Measurements from ENCODE around the gene TMEM91. TPM values are rescaled to one million over a fixed set of nuclear protein-coding genes. Genes with fewer than 3 reads are reported as not detected.

TMEM91 gene
- total and polyA plus RNA-seq, 9 of the 15 experiments (the other 6 are each of a cell fraction or from before 2014, with no cell fraction given), result 1.2 to 5.2 (median 2.7) TPM

GRCh38 chr19:41427647-41428480, 51.5 kb downstream of the TMEM91 start (continued):
- no peak; the same call in 1 of the 2 replicates for TF ChIP-seq BHLHE40 (IDR thresholded peaks at IDR 0.05; ENCODE audit: low read length)
- no peak for TF ChIP-seq USF1 (CRISPR knock-in tag; IDR thresholded peaks at IDR 0.05)
- no peak for TF ChIP-seq FOXA1 (IDR thresholded peaks at IDR 0.05; ENCODE audit: borderline replicate concordance)
- TF ChIP-seq ZNF717 (CRISPR knock-in tag; IDR thresholded peaks at IDR 0.05), result no peak
- no peak for TF ChIP-seq CLOCK (CRISPR knock-in tag; IDR thresholded peaks at IDR 0.05; ENCODE audit: borderline replicate concordance)
- TF ChIP-seq HMGXB4 (CRISPR knock-in tag; IDR thresholded peaks at IDR 0.05), result no peak
- TF ChIP-seq ZNF133 (CRISPR knock-in tag; IDR thresholded peaks at IDR 0.05), result no peak
- TF ChIP-seq BRD9 (IDR thresholded peaks at IDR 0.05; ENCODE audit: low read depth, partially characterized antibody), result peak; percentile 77
- TF ChIP-seq TFAM (CRISPR knock-in tag; conservative IDR thresholded peaks at IDR 0.05), result no peak
- TF ChIP-seq E4F1 (CRISPR knock-in tag; IDR thresholded peaks at IDR 0.05; ENCODE audit: borderline replicate concordance), result no peak
- no peak for TF ChIP-seq RB1 (IDR thresholded peaks at IDR 0.05; ENCODE audit: low read depth)
- no peak for TF ChIP-seq FOSL1 (tag; conservative IDR thresholded peaks at IDR 0.05)
- no peak for TF ChIP-seq MAFG (tag; conservative IDR thresholded peaks at IDR 0.05)
- no peak for TF ChIP-seq CHD2 (IDR thresholded peaks at IDR 0.05; ENCODE audit: low read depth, low read length)
- no peak for TF ChIP-seq ELK3 (CRISPR knock-in tag; IDR thresholded peaks at IDR 0.05)
- TF ChIP-seq ZNF707 (CRISPR knock-in tag; conservative IDR thresholded peaks at IDR 0.05), result no peak
- TF ChIP-seq ZNF444 (CRISPR knock-in tag; IDR thresholded peaks at IDR 0.05), result no peak
- TF ChIP-seq EP300 (IDR thresholded peaks at IDR 0.05; ENCODE audit: low read length), result no peak

Data from K562 (cell line).